GM23338 (cell line): ENCODE data around the gene ZIC5. TPM values are rescaled to one million over a fixed set of nuclear protein-coding genes. Genes with fewer than 3 reads are reported as not detected.

ENCODE experiments used
- ATAC-seq: fragments of 200-7000 bp; cut with Tn5 transposase; 3 replicates; pipeline ENCODE4 v1.9.1; 2020
- DNase-seq: peaks from one replicate; pipeline ENCODE4 v3.0.0-alpha.2; 2015; ENCODE audit warnings: low spot score
- H2AFZ ChIP-seq: fragments of 200-600 bp; sonication (generic); 2 replicates; pipeline ENCODE4 v1.8.0; 2016; ENCODE audit warnings: antibody characterized with exemption, mild to moderate bottlenecking, moderate library complexity
- H3F3A ChIP-seq: fragments of 200-600 bp; sonication (generic); replicated peaks from 2 replicates; pipeline ENCODE4 v1.8.0; 2017; ENCODE audit warnings: antibody characterized with exemption, mixed run types, low read depth
- H3K27ac ChIP-seq: fragments of 200-600 bp; sonication (generic); 2 replicates; pipeline ENCODE4 v1.6.1; 2016; ENCODE audit warnings: low read depth
- H3K27me3 ChIP-seq: fragments of 200-600 bp; sonication (generic); 2 replicates; pipeline ENCODE4 v1.8.0; 2016; ENCODE audit warnings: mild to moderate bottlenecking, mixed run types, moderate library complexity; ENCODE audit not compliant: insufficient read depth
- H3K36me3 ChIP-seq: fragments of 200-600 bp; sonication (generic); 2 replicates; pipeline ENCODE4 v1.8.0; 2016; ENCODE audit warnings: mild to moderate bottlenecking; ENCODE audit not compliant: insufficient read depth
- H3K4me1 ChIP-seq: fragments of 200-600 bp; sonication (generic); 2 replicates; pipeline ENCODE4 v1.8.0; 2016; ENCODE audit warnings: mild to moderate bottlenecking, moderate library complexity; ENCODE audit not compliant: insufficient read depth
- H3K4me2 ChIP-seq: fragments of 200-600 bp; sonication (generic); 2 replicates; pipeline ENCODE4 v1.7.1; 2017; ENCODE audit warnings: mixed run types
- H3K4me3 ChIP-seq: fragments of 200-600 bp; sonication (generic); 2 replicates; pipeline ENCODE4 v1.6.1; 2016; ENCODE audit warnings: mixed run types
- H3K79me2 ChIP-seq: fragments of 200-600 bp; sonication (generic); replicated peaks from 2 replicates; pipeline ENCODE4 v1.8.0; 2017; ENCODE audit warnings: mild to moderate bottlenecking; ENCODE audit not compliant: insufficient read depth
- H3K9me2 ChIP-seq: fragments of 200-600 bp; sonication (generic); 2 replicates; pipeline ENCODE4 v1.8.0; 2017; ENCODE audit not compliant: insufficient read depth
- H4K20me1 ChIP-seq: fragments of 200-600 bp; sonication (generic); replicated peaks from 2 replicates; pipeline ENCODE4 v1.8.0; 2017; ENCODE audit warnings: mild to moderate bottlenecking; ENCODE audit not compliant: insufficient read depth
- H3K27ac Mint-ChIP-seq: 2 replicates; pipeline ENCODE4 v1.8.0; 2020; ENCODE audit warnings: inconsistent platforms, mild to moderate bottlenecking, moderate library complexity, mixed read lengths
- H3K27me3 Mint-ChIP-seq: 3 replicates; pipeline ENCODE4 v1.8.0; 2022; ENCODE audit warnings: low read depth, mild to moderate bottlenecking, moderate library complexity, mixed read lengths, inconsistent platforms; ENCODE audit not compliant: insufficient read depth, poor library complexity
- H3K36me3 Mint-ChIP-seq: 3 replicates; pipeline ENCODE4 v1.8.0; 2021; ENCODE audit warnings: low read depth, mild to moderate bottlenecking, inconsistent platforms, moderate library complexity, mixed read lengths
- H3K4me1 Mint-ChIP-seq: 3 replicates; pipeline ENCODE4 v1.8.0; 2020; ENCODE audit warnings: mild to moderate bottlenecking, inconsistent platforms, mixed read lengths
- H3K4me3 Mint-ChIP-seq: 3 replicates; pipeline ENCODE4 v1.8.0; 2021; ENCODE audit warnings: moderate library complexity, mild to moderate bottlenecking, inconsistent platforms, mixed read lengths
- H3K9me3 Mint-ChIP-seq: 3 replicates; pipeline ENCODE4 v1.8.0; 2020; ENCODE audit warnings: moderate library complexity, mild to moderate bottlenecking, inconsistent platforms, mixed read lengths
- EZH2 ChIP-seq: fragments of 200-600 bp; sonication (generic); IDR thresholded peaks from one replicate; pipeline ENCODE4 v1.8.0; 2017; ENCODE audit warnings: antibody characterized with exemption, mild to moderate bottlenecking, low read depth; ENCODE audit not compliant: unreplicated experiment
- EZH2phosphoT487 ChIP-seq: fragments of 200-600 bp; sonication (generic); IDR thresholded peaks from one replicate; pipeline ENCODE4 v1.8.1; 2018; ENCODE audit warnings: antibody characterized with exemption; ENCODE audit not compliant: unreplicated experiment
- JUNB ChIP-seq: IDR thresholded peaks from one replicate; pipeline ENCODE4 v1.6.1; 2016; ENCODE audit warnings: antibody characterized with exemption; ENCODE audit not compliant: unreplicated experiment
- STAT1 ChIP-seq: IDR thresholded peaks from one replicate; pipeline ENCODE4 v1.6.1; 2016; ENCODE audit warnings: antibody characterized with exemption; ENCODE audit not compliant: unreplicated experiment
- ZNF114 ChIP-seq: fragments of 250-450 bp; sonication (Bioruptor Pico); IDR thresholded peaks from 2 replicates; pipeline ENCODE4 v1.5.0; 2020; ENCODE audit warnings: mild to moderate bottlenecking, moderate library complexity
- ZNF331 ChIP-seq: fragments of 250-450 bp; sonication (Bioruptor Pico); IDR thresholded peaks from 2 replicates; pipeline ENCODE4 v1.5.0; 2020; ENCODE audit warnings: low read depth, mild to moderate bottlenecking, moderate library complexity
- polyA plus RNA-seq: library from polyadenylated mRNA; unstranded; fragments of >200 nt; fragmentation: Nextera tagmentation; extraction: Ambion mirVana; gene quantifications from 2 replicates; pipeline ENCODE4 v1.2.1, GENCODE V29; 2016
- total RNA-seq: library from RNA; depleted of rRNA; stranded (reverse); fragments of >200 nt; shearing (Covaris generic); gene quantifications from 2 replicates; pipeline ENCODE4 v1.2.3, GENCODE V29; 2014
- TF ChIP-seq, protein P1 (sequence below): IDR thresholded peaks from one replicate; pipeline ENCODE4 v1.6.1; 2018; ENCODE audit warnings: antibody characterized with exemption; ENCODE audit not compliant: unreplicated experiment
- TF ChIP-seq, protein P2 (sequence below): IDR thresholded peaks from 2 replicates; pipeline ENCODE4 v1.6.1; 2016; ENCODE audit warnings: antibody characterized with exemption
- TF ChIP-seq, protein P3 (sequence below): fragments of 250-450 bp; sonication (Bioruptor Pico); IDR thresholded peaks from 2 replicates; pipeline ENCODE4 v1.5.0; 2020; ENCODE audit warnings: mild to moderate bottlenecking, moderate library complexity

The ZIC5 gene
- total and polyA plus RNA-seq, 2 experiments from 2014 or later, result 14.1 to 28.0 TPM

DNA sequence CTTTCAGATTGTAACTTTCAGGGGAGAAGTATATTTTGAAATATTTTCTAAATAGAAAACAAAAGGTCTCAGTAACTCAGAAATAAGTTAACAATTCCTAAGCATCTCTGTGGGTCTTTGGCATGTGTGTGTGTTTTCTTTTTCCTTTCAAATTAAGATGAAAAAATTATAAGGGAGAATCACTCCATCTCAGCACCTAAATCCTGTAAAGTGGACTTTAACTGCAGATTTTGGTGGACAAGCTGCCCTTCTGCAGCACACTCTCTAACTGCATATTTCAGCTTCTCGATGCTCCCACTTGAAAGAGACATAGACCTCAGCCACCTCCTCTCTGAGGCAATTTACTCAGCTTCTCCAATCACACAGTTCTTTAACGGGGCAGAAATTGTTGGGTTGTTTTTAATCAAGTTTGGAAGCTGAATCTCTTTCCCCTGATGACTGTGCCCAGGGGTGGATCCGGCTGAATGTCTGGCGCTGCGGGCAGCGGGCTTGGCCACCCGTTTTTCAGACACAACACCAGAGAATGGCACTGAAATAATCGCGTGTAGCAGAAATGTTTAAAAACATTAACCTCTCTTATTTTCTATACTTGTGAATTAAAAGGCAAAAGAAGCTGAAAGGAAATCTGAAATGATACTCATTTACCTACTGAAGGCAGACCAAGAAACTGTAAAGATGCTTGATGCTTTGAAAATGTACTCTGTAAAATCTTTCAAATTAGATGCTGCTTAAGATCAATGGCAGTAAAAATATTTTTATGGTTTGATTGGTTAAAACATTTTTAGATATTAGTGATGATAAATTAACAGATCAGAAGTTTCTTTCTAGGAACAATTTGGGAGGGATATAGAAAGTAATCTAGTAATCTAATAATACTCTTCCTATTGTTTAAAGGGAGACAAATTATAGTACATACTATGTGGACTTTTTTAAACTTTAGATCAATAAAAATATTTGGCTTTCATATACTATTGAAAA lies 22.4 kb upstream of the ZIC5 start:
- Histone ChIP-seq H3K79me2 (no peaks in the 10 kb centered on the region), H2AFZ (no peak overlapping the region), H3K4me3 (peak overlapping the region; percentile 10; the same call in 1 of the 2 replicates), H3F3A (peaks cover 29% of the 10 kb centered on the region), H3K4me1 (peaks cover 56% of the 10 kb centered on the region), H4K20me1 (no peaks in the 10 kb centered on the region), H3K9me2 (no peaks in the 10 kb centered on the region), H3K4me2 (peak overlapping the region; percentile 74), H3K36me3 (no peaks in the 10 kb centered on the region), H3K27ac (no peak overlapping the region), H3K27me3 (peaks cover 92% of the 10 kb centered on the region)
- Mint-ChIP-seq H3K36me3 (no peaks in the 10 kb centered on the region), H3K27ac (no peak overlapping the region), H3K9me3 (no peaks in the 10 kb centered on the region), H3K4me1 (peaks cover 61% of the 10 kb centered on the region), H3K4me3 (peak overlapping the region; percentile 14; the same call in 2 of the 3 replicates), H3K27me3 (peaks cover 78% of the 10 kb centered on the region)
- TF ChIP-seq EZH2phosphoT487 (no peak), EZH2 (peak; percentile 37)
- TF ChIP-seq, protein P1, sequence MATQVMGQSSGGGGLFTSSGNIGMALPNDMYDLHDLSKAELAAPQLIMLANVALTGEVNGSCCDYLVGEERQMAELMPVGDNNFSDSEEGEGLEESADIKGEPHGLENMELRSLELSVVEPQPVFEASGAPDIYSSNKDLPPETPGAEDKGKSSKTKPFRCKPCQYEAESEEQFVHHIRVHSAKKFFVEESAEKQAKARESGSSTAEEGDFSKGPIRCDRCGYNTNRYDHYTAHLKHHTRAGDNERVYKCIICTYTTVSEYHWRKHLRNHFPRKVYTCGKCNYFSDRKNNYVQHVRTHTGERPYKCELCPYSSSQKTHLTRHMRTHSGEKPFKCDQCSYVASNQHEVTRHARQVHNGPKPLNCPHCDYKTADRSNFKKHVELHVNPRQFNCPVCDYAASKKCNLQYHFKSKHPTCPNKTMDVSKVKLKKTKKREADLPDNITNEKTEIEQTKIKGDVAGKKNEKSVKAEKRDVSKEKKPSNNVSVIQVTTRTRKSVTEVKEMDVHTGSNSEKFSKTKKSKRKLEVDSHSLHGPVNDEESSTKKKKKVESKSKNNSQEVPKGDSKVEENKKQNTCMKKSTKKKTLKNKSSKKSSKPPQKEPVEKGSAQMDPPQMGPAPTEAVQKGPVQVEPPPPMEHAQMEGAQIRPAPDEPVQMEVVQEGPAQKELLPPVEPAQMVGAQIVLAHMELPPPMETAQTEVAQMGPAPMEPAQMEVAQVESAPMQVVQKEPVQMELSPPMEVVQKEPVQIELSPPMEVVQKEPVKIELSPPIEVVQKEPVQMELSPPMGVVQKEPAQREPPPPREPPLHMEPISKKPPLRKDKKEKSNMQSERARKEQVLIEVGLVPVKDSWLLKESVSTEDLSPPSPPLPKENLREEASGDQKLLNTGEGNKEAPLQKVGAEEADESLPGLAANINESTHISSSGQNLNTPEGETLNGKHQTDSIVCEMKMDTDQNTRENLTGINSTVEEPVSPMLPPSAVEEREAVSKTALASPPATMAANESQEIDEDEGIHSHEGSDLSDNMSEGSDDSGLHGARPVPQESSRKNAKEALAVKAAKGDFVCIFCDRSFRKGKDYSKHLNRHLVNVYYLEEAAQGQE, result no peak
- no peak for ATAC-seq
- peak; percentile 31 for DNase-seq

DNA sequence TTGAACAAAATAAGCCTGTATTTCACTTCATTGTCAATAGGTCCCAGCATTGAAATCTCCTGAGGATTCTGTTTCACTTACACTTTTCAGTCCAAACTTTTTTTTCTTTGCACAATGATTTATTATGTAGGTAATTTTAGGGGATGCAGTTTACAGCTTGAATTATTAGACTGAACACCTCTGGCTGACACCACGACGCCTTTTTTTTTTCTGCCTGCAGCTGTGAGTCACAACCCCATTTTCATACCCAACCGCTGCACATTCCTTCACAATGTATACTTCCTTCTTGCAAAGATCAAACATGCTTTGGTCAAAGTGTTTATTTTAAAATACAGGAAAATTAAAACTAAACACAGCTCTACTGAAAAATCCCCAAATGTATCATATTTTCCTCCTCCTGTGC lies 21.4 kb upstream of the ZIC5 start:
- Histone ChIP-seq H3K27me3 (peaks cover 92% of the 10 kb centered on the region), H4K20me1 (no peaks in the 10 kb centered on the region), H3K9me2 (no peaks in the 10 kb centered on the region), H3K79me2 (no peaks in the 10 kb centered on the region), H3K27ac (no peak overlapping the region), H3K36me3 (no peaks in the 10 kb centered on the region), H3K4me3 (no peak overlapping the region), H3K4me2 (peak overlapping the region; percentile 74), H2AFZ (no peak overlapping the region), H3K4me1 (peaks cover 58% of the 10 kb centered on the region), H3F3A (peaks cover 21% of the 10 kb centered on the region)
- peaks cover 58% of the 10 kb centered on the region for H3K4me1 Mint-ChIP-seq
- H3K27ac Mint-ChIP-seq, result no peak overlapping the region
- H3K27me3 Mint-ChIP-seq, result peaks cover 87% of the 10 kb centered on the region
- DNase-seq, result no peak
- H3K36me3 Mint-ChIP-seq, result no peaks in the 10 kb centered on the region
- peak overlapping the region; percentile 6; the same call in 2 of the 3 replicates for H3K4me3 Mint-ChIP-seq
- ATAC-seq, result no peak
- H3K9me3 Mint-ChIP-seq, result no peaks in the 10 kb centered on the region
- no peak for TF ChIP-seq STAT1
- TF ChIP-seq, protein P2, sequence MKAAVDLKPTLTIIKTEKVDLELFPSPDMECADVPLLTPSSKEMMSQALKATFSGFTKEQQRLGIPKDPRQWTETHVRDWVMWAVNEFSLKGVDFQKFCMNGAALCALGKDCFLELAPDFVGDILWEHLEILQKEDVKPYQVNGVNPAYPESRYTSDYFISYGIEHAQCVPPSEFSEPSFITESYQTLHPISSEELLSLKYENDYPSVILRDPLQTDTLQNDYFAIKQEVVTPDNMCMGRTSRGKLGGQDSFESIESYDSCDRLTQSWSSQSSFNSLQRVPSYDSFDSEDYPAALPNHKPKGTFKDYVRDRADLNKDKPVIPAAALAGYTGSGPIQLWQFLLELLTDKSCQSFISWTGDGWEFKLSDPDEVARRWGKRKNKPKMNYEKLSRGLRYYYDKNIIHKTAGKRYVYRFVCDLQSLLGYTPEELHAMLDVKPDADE, result no peak
- no peak for TF ChIP-seq JUNB
- no peak for TF ChIP-seq EZH2phosphoT487
- no peak for TF ChIP-seq ZNF331 (CRISPR knock-in tag)
- no peak for TF ChIP-seq ZNF114 (CRISPR knock-in tag)
- TF ChIP-seq, protein P3, sequence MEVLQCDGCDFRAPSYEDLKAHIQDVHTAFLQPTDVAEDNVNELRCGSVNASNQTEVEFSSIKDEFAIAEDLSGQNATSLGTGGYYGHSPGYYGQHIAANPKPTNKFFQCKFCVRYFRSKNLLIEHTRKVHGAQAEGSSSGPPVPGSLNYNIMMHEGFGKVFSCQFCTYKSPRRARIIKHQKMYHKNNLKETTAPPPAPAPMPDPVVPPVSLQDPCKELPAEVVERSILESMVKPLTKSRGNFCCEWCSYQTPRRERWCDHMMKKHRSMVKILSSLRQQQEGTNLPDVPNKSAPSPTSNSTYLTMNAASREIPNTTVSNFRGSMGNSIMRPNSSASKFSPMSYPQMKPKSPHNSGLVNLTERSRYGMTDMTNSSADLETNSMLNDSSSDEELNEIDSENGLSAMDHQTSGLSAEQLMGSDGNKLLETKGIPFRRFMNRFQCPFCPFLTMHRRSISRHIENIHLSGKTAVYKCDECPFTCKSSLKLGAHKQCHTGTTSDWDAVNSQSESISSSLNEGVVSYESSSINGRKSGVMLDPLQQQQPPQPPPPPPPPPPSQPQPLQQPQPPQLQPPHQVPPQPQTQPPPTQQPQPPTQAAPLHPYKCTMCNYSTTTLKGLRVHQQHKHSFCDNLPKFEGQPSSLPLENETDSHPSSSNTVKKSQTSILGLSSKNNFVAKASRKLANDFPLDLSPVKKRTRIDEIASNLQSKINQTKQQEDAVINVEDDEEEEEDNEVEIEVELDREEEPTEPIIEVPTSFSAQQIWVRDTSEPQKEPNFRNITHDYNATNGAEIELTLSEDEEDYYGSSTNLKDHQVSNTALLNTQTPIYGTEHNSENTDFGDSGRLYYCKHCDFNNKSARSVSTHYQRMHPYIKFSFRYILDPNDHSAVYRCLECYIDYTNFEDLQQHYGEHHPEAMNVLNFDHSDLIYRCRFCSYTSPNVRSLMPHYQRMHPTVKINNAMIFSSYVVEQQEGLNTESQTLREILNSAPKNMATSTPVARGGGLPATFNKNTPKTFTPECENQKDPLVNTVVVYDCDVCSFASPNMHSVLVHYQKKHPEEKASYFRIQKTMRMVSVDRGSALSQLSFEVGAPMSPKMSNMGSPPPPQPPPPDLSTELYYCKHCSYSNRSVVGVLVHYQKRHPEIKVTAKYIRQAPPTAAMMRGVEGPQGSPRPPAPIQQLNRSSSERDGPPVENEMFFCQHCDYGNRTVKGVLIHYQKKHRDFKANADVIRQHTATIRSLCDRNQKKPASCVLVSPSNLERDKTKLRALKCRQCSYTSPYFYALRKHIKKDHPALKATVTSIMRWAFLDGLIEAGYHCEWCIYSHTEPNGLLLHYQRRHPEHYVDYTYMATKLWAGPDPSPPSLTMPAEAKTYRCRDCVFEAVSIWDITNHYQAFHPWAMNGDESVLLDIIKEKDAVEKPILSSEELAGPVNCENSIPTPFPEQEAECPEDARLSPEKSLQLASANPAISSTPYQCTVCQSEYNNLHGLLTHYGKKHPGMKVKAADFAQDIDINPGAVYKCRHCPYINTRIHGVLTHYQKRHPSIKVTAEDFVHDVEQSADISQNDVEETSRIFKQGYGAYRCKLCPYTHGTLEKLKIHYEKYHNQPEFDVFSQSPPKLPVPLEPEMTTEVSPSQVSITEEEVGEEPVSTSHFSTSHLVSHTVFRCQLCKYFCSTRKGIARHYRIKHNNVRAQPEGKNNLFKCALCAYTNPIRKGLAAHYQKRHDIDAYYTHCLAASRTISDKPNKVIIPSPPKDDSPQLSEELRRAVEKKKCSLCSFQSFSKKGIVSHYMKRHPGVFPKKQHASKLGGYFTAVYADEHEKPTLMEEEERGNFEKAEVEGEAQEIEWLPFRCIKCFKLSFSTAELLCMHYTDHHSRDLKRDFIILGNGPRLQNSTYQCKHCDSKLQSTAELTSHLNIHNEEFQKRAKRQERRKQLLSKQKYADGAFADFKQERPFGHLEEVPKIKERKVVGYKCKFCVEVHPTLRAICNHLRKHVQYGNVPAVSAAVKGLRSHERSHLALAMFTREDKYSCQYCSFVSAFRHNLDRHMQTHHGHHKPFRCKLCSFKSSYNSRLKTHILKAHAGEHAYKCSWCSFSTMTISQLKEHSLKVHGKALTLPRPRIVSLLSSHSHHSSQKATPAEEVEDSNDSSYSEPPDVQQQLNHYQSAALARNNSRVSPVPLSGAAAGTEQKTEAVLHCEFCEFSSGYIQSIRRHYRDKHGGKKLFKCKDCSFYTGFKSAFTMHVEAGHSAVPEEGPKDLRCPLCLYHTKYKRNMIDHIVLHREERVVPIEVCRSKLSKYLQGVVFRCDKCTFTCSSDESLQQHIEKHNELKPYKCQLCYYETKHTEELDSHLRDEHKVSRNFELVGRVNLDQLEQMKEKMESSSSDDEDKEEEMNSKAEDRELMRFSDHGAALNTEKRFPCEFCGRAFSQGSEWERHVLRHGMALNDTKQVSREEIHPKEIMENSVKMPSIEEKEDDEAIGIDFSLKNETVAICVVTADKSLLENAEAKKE (CRISPR knock-in tag), result no peak
